ENCODE data around the gene RXYLT1.

DNA sequence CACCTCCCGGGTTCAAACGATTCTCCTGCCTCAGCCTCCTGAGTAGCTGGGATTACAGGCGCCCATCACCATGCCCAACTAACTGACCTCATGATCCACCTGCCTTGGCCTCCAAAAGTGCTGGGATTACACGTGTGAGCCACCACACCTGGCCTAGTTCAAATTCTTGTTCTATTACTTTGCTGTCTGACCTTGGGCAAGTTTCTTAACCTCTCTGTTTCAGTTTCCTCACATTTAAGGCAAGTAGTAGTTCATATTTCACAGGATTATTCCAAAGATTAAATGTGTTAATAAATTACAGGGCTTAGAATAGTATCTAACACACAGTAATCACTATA, 10.9 kb downstream of the RXYLT1 start:
- TF ChIP-seq SP1 (IDR thresholded peaks at IDR 0.05) (no peak), ZNF384 (IDR thresholded peaks at IDR 0.05) (no peak), ARNT (IDR thresholded peaks at IDR 0.05) (no peak), ELF4 (IDR thresholded peaks at IDR 0.05) (no peak), LEF1 (IDR thresholded peaks at IDR 0.05; ENCODE audit: borderline replicate concordance) (no peak), FOXM1 (IDR thresholded peaks at IDR 0.05; ENCODE audit: borderline replicate concordance) (no peak), BHLHE40 (IDR thresholded peaks at IDR 0.05; ENCODE audit: borderline replicate concordance) (no peak), L3MBTL2 (conservative IDR thresholded peaks at IDR 0.05) (no peak), TARDBP (IDR thresholded peaks at IDR 0.05) (no peak), NFRKB (IDR thresholded peaks at IDR 0.05) (no peak), FOXK2 (IDR thresholded peaks at IDR 0.05) (no peak)

Measured in HEK293T (cell line).